Measurements from ENCODE around the gene SLC1A7. TPM values are rescaled to one million over a fixed set of nuclear protein-coding genes. Genes with fewer than 3 reads are reported as not detected.

Gene SLC1A7
- total RNA-seq, 4 donors from 2014 or later, result 0.45 to 3.7 (median 0.84) TPM

- WGBS, result 94% methylated on average over 10 of the region's 11 CpGs
- H3K27ac ChIP-seq (replicated peaks in 1 of 4), result peak overlapping the region; percentile 75 to 86 (median 78)
These were observed 2.7 kb upstream of the SLC1A7 start for GRCh38 chr1:53145051-53145600.

GRCh38 chr1:53144201-53144600, 1.8 kb upstream of the SLC1A7 start:
- intact Hi-C loops (cut with DNase I), result no loop called here
- 66% methylated on average over 3 of the region's 3 CpGs for WGBS

More at GRCh38 chr1:53145051-53145600, 2.7 kb upstream of the SLC1A7 start:
- Histone ChIP-seq H3K36me3 (no peaks in the 10 kb centered on the region), H3K27me3 (no peaks in the 10 kb centered on the region), H3K9me3 (no peaks in the 10 kb centered on the region), H3K4me3 (no peak overlapping the region), H3K4me1 (peaks cover 5 to 34% (median 27%) of the 10 kb centered on the region in 4 donors)
- intact Hi-C loops (cut with DNase I), result no loop called here
- peak; percentile 88 for DNase-seq (ENCODE audit: extremely low spot score)
- no peak for TF ChIP-seq POLR2A (IDR thresholded peaks at IDR 0.05; ENCODE audit: low read depth)

GRCh38 chr1:53143527-53143926, 1.1 kb upstream of the SLC1A7 start:
- no peak overlapping the region for H3K4me3 ChIP-seq
- peaks cover 5 to 34% (median 31%) of the 10 kb centered on the region in 4 donors for H3K4me1 ChIP-seq
- no peak overlapping the region for H3K27ac ChIP-seq (replicated peaks in 1 of 4)
- TF ChIP-seq POLR2AphosphoS5 (IDR thresholded peaks at IDR 0.05) (no peak), EP300 (IDR thresholded peaks at IDR 0.05) (no peak), POLR2A (IDR thresholded peaks at IDR 0.05; ENCODE audit: low read depth) (no peak), CTCF (IDR thresholded peaks at IDR 0.05) (no peak)
- no peaks in the 10 kb centered on the region for H3K27me3 ChIP-seq
- WGBS, result 86% methylated on average over 4 of the region's 4 CpGs
- intact Hi-C loops (cut with DNase I), result no loop called here
- no peaks in the 10 kb centered on the region for H3K9me3 ChIP-seq
- no peaks in the 10 kb centered on the region for H3K36me3 ChIP-seq
- DNase-seq (ENCODE audit: extremely low spot score), result peak; percentile 68

More at GRCh38 chr1:53144201-53144600, 1.8 kb upstream of the SLC1A7 start:
- no peak for TF ChIP-seq POLR2A (IDR thresholded peaks at IDR 0.05; ENCODE audit: low read depth)
- no peak for TF ChIP-seq EP300 (IDR thresholded peaks at IDR 0.05)
- TF ChIP-seq CTCF (IDR thresholded peaks at IDR 0.05), result no peak
- TF ChIP-seq POLR2AphosphoS5 (IDR thresholded peaks at IDR 0.05), result no peak
- H3K27ac ChIP-seq (replicated peaks in 1 of 4), result no peak overlapping the region
- peaks cover 5 to 34% (median 31%) of the 10 kb centered on the region in 4 donors for H3K4me1 ChIP-seq
- no peaks in the 10 kb centered on the region for H3K27me3 ChIP-seq
- H3K9me3 ChIP-seq, result no peaks in the 10 kb centered on the region
- H3K4me3 ChIP-seq, result no peak overlapping the region
- peak; percentile 84 for DNase-seq (ENCODE audit: extremely low spot score)
- no peaks in the 10 kb centered on the region for H3K36me3 ChIP-seq

- peaks cover 5 to 30% (median 29%) of the 10 kb centered on the region in 4 donors for H3K4me1 ChIP-seq
- peak; percentile 66 for DNase-seq (ENCODE audit: extremely low spot score)
- peaks cover 0 to 6% (median 0%) of the 10 kb centered on the region in 4 donors for H3K9me3 ChIP-seq
- TF ChIP-seq POLR2AphosphoS5 (IDR thresholded peaks at IDR 0.05) (no peak), POLR2A (IDR thresholded peaks at IDR 0.05; ENCODE audit: low read depth) (no peak), EP300 (IDR thresholded peaks at IDR 0.05) (no peak), CTCF (IDR thresholded peaks at IDR 0.05) (no peak)
- no peak overlapping the region for H3K4me3 ChIP-seq
- H3K36me3 ChIP-seq, result no peaks in the 10 kb centered on the region
- no peaks in the 10 kb centered on the region for H3K27me3 ChIP-seq
- WGBS, result 90% methylated on average over 13 of the region's 15 CpGs
- intact Hi-C loops (cut with DNase I), result no loop called here
- H3K27ac ChIP-seq (replicated peaks in 1 of 4), result peak overlapping the region in 3 of 4 donors; percentile 40 to 43 (median 42)
These were observed 867 bp downstream of the SLC1A7 start for GRCh38 chr1:53141487-53142055.

- Histone ChIP-seq H3K36me3 (no peaks in the 10 kb centered on the region), H3K27me3 (no peaks in the 10 kb centered on the region), H3K4me1 (peaks cover 5 to 23% (median 19%) of the 10 kb centered on the region in 4 donors), H3K9me3 (peaks cover 0 to 6% (median 0%) of the 10 kb centered on the region in 4 donors), H3K27ac (replicated peaks in 1 of 4) (peak overlapping the region; percentile 23 to 43 (median 41)), H3K4me3 (no peak overlapping the region)
- peak; percentile 70 for DNase-seq (ENCODE audit: extremely low spot score)
- TF ChIP-seq EP300 (IDR thresholded peaks at IDR 0.05) (no peak), POLR2A (IDR thresholded peaks at IDR 0.05; ENCODE audit: low read depth) (no peak), CTCF (IDR thresholded peaks at IDR 0.05) (no peak), POLR2AphosphoS5 (IDR thresholded peaks at IDR 0.05) (no peak)
- 74% methylated on average over 3 of the region's 3 CpGs for WGBS
- intact Hi-C loops (cut with DNase I), result no loop called here
These were observed 2.0 kb downstream of the SLC1A7 start for GRCh38 chr1:53140451-53140850.

Data from esophagus muscularis mucosa (tissue), 4 donors.